HG02885 (cell line): ENCODE measurements around the gene C6orf47.

Experiments
- ATAC-seq: cut with Tn5 transposase; IDR thresholded peaks from one replicate; pipeline ENCODE4 v1.9.1; 2021; ENCODE audit warnings: mild to moderate bottlenecking; ENCODE audit not compliant: unreplicated experiment, poor library complexity

Gene C6orf47

GRCh38 chr6:31689249-31690110 lies 28.9 kb upstream of the C6orf47 start:
- ATAC-seq: no peak

- ATAC-seq: no peak
Observed at GRCh38 chr6:31687860-31688693, 27.5 kb upstream of the C6orf47 start.

- ATAC-seq: no peak
Observed at GRCh38 chr6:31687321-31687720, 26.7 kb upstream of the C6orf47 start.

GRCh38 chr6:31686483-31686882 lies 25.9 kb upstream of the C6orf47 start:
- no peak for ATAC-seq

GRCh38 chr6:31683591-31683990 lies 23.0 kb upstream of the C6orf47 start:
- no peak for ATAC-seq

GRCh38 chr6:31681135-31681671 lies 20.6 kb upstream of the C6orf47 start:
- ATAC-seq: no peak

- ATAC-seq: peak; percentile 51
Observed at GRCh38 chr6:31680226-31681134, 19.9 kb upstream of the C6orf47 start, which contains the start of gene LY6G5C. TSS of gene LY6G5C (minus strand) at chr6:31681067. CDS start at chr6:31680373, 694 bp downstream.

GRCh38 chr6:31677955-31678354 lies 17.4 kb upstream of the C6orf47 start:
- ATAC-seq: no peak

GRCh38 chr6:31676904-31677303 lies 16.3 kb upstream of the C6orf47 start:
- ATAC-seq: no peak

- ATAC-seq: no peak
Observed at GRCh38 chr6:31676322-31676903, 15.8 kb upstream of the C6orf47 start.

GRCh38 chr6:31669676-31670075 lies 9.1 kb upstream of the C6orf47 start, which contains the start of gene LY6G5B:
TSS of gene LY6G5B (plus strand) at chr6:31669976. CDS start at chr6:31670951, 975 bp downstream.
- ATAC-seq: no peak

- no peak for ATAC-seq
Observed at GRCh38 chr6:31666337-31666965, 5.9 kb upstream of the C6orf47 start.

GRCh38 chr6:31665501-31666336 lies 5.1 kb upstream of the C6orf47 start, which contains the start of gene CSNK2B:
TSS of gene CSNK2B (plus strand) at chr6:31666080. CDS start at chr6:31666832, 752 bp downstream.
- peak; percentile 84 for ATAC-seq

GRCh38 chr6:31664790-31665500 lies 4.4 kb upstream of the C6orf47 start, which contains the start of gene GPANK1:
TSS of gene GPANK1 (minus strand) at chr6:31664997. CDS start at chr6:31664478, 519 bp downstream.
- ATAC-seq: peak; percentile 34

- ATAC-seq: no peak
Observed at GRCh38 chr6:31663961-31664789, 3.6 kb upstream of the C6orf47 start.
